ENCODE measurements around the gene ARV1.
"Not testable (repeated sequence)": the region's sequence is repeated elsewhere in the genome, so short reads cannot be mapped to it uniquely, and the experiment has no call there.

Gene ARV1

DNA sequence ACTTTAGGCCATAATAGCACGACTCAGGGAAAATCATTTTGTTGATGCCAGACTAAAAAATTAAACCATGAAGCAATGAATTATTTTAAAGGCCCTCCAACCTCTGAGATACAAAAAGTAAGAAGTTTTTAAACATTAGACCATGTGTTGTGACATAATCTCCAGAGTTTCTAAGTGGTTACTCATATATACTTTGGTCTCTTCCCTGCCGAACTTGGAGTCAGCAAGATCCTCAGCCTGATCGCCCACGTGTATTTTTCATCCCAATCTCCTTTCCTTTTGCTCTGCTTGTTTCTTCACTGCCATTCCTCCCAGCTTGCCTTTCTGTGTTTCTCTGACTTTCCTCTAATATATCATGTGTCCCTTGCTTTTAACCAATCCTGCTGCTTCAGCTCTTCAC, 3.8 kb downstream of the ARV1 start:
- TF ChIP-seq, protein P1, sequence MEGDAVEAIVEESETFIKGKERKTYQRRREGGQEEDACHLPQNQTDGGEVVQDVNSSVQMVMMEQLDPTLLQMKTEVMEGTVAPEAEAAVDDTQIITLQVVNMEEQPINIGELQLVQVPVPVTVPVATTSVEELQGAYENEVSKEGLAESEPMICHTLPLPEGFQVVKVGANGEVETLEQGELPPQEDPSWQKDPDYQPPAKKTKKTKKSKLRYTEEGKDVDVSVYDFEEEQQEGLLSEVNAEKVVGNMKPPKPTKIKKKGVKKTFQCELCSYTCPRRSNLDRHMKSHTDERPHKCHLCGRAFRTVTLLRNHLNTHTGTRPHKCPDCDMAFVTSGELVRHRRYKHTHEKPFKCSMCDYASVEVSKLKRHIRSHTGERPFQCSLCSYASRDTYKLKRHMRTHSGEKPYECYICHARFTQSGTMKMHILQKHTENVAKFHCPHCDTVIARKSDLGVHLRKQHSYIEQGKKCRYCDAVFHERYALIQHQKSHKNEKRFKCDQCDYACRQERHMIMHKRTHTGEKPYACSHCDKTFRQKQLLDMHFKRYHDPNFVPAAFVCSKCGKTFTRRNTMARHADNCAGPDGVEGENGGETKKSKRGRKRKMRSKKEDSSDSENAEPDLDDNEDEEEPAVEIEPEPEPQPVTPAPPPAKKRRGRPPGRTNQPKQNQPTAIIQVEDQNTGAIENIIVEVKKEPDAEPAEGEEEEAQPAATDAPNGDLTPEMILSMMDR (IDR thresholded peaks at IDR 0.05; ENCODE audit: insufficient read depth, low read depth, low read length, missing control alignments), result no peak
- H3K4me3 ChIP-seq (ENCODE audit: low read depth, low read length), result no peak overlapping the region
- DNase-seq (ENCODE audit: low read depth), result no peak

DNA sequence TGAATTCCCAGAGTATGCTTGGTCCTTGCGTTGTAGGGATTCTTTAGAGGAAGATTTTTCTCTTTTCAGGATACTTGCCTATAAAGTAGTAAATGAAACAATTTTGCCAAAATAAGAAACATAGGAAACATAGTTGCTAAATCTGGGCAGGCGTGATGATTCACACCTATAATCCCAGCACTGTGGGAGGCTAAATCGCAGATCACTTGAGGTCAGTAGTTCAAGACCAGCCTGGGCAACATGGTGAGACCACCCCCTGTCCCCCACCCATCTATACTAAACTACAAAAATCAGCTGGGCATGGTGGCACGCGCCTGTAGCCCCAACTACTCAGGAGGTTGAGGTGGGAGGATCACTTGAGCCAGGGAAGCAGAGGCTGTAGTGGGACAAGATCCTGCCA, 4.9 kb downstream of the ARV1 start:
- H3K4me3 ChIP-seq (ENCODE audit: low read depth, low read length), result no peak overlapping the region
- TF ChIP-seq, protein P1 (IDR thresholded peaks at IDR 0.05; ENCODE audit: insufficient read depth, low read depth, low read length, missing control alignments), result no peak
- DNase-seq (ENCODE audit: low read depth), result no peak

DNA sequence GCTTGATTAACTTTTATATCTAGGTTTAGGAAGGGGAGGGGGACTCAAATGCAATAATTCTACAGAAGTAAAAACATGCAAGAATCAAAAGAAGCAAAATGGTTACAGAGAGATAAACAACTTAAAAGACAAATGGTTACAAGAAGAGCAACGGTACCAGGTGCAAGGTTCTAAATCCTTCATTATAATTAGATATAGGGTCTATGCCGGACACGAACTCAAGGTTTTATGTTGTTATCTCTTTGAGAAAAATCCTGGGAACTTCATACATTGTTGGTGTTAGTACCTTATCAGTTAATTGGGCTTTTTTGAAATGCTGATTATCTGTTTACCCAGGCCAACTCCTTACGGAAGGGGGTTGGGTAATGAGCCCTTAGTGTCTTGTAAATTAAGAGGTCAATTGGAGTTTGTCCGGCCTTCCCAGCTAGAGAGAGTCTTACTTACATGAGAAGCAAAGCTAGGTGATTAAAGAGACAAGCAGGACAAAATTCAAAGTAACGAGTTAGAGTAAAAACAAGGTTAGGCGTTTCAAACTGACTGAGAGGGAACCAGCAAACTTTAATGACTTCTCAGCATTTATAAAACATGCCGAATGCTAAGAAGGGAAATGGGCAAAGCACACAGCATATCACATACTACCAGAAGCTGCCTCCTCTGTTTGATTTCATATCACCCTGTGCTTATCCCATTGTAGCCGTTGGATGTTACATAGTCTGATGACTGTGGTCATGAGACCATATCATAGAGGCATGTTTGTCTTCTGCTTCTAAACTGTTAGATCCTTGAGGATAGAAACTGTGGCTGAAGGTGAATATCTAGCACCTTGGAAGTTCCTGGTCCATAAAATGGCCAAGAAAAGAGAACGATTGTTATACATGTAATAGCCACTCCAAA, 6.0 kb downstream of the ARV1 start:
- not testable (repeated sequence) for H3K4me3 ChIP-seq (ENCODE audit: low read depth, low read length); DNase-seq (ENCODE audit: low read depth)

DNA sequence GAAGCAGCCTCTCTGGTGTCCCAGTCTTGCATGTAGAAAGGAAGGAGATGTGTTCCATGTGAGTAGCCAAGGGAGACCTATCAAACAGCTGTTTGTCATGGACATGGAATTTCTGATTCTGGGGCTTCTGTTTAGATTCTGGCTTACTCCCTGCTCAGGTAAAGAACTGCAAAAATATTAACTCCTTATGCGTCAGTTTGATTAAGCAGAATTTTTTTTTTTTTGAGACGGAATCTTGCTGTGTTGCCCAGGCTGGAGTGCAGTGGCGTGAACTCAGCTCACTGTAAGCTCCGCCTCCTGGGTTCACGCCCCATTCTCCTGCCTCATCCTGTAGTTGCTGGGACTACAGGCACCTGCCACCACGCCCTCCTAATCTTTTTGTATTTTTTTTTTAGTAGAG, 6.8 kb downstream of the ARV1 start:
- TF ChIP-seq, protein P1 (IDR thresholded peaks at IDR 0.05; ENCODE audit: insufficient read depth, low read depth, low read length, missing control alignments), result no peak
- no peak overlapping the region for H3K4me3 ChIP-seq (ENCODE audit: low read depth, low read length)
- DNase-seq (ENCODE audit: low read depth), result no peak

DNA sequence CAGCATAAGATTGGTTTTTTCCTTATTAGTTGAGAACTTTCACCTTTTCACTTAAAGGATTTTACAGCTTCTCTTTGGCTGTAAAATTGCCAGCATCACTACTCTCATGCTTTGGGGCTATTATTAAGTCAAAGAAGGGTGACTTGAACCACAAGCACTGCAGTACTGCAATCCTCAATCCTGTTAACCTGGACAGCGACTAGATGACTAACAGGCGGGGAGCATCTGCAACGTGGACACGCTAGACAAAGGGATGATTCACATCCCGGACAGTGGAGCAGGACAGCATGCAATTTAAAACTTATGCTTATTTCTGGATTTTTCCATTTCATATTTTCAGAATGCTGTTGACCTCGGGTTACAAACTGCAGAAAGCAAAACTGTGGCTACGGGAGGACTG, 8.1 kb downstream of the ARV1 start:
- TF ChIP-seq, protein P1 (IDR thresholded peaks at IDR 0.05; ENCODE audit: insufficient read depth, low read depth, low read length, missing control alignments), result no peak
- DNase-seq (ENCODE audit: low read depth), result no peak

DNA sequence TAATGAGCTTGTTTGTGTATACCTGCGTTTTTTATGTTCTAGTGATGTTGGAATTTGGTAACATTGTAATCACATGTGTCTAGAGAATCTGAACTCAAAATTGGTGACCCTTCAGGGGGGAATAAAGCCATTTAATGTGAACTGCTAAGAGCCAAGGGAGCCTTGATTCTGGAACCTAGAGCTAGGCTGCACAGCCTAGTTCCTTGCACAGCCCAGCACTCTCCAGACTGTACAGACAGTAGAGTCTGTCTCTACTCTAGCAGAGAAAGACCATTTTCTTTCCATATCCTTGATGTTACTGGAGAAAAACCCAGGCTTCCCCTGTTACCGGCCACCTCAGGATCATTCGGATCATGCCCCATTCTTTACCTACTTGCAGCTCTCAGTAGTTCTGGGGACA, 8.6 kb downstream of the ARV1 start:
- TF ChIP-seq, protein P1 (IDR thresholded peaks at IDR 0.05; ENCODE audit: insufficient read depth, low read depth, low read length, missing control alignments), result no peak
- no peak overlapping the region for H3K4me3 ChIP-seq (ENCODE audit: low read depth, low read length)
- DNase-seq (ENCODE audit: low read depth), result no peak

More for the DNA sequence above, 8.1 kb downstream of the ARV1 start:
- H3K4me3 ChIP-seq (ENCODE audit: low read depth, low read length), result no peak overlapping the region

DNA sequence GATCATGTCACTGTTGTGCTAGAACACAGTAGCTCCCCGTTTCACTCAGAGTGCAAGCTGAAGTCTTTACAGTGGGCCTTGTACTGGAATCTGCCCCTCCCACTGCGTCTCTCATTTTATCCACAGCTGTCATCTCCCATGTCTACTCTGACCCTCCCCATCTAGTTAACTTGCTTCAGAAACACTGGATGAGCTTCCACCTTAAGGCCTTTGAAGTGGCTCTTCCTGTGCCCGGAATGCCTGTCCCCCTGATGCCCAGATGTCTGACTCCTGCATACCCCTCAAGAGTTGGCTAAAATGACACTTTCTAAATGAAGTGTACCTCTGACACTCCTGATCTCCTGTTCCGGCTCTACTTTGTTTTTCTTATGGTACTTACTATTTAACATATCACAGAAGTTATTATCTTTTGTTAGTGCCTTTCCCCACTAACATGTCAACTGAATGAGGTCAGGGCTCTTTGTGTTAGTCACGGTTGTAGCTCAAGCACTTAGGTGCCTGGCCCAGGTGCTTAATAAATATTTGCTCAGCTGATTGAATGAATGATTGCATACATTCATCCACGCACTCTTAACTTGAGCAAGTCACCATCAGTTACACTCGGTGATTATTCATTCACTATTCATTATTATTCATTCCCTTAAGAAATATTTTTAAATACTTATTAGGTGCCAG, 13.3 kb downstream of the ARV1 start:
- no peak overlapping the region for H3K4me3 ChIP-seq (ENCODE audit: low read depth, low read length)
- no peak for DNase-seq (ENCODE audit: low read depth)
- TF ChIP-seq, protein P1 (IDR thresholded peaks at IDR 0.05; ENCODE audit: insufficient read depth, low read depth, low read length, missing control alignments), result no peak
